ENCODE measurements around the gene GLYATL2.

The GLYATL2 gene

GRCh38 chr11:58796333-58796732 is 48.2 kb downstream of the GLYATL2 start:
- no peak for DNase-seq

GRCh38 chr11:58788355-58789023 is 56.0 kb downstream of the GLYATL2 start:
- DNase-seq: peak; percentile 66 to 85 (median 80)

GRCh38 chr11:58787903-58788302 is 56.6 kb downstream of the GLYATL2 start:
- no peak for DNase-seq

GRCh38 chr11:58786693-58787092 is 57.8 kb downstream of the GLYATL2 start:
- DNase-seq: no peak

- peak in 1 of 4 experiments; percentile 19 for DNase-seq
Measured at GRCh38 chr11:58784995-58785394, 59.5 kb downstream of the GLYATL2 start.

Data from suppressor macrophage (primary cell).